ENCODE measurements around the gene RPL35A.
A peak's percentile ranks its signal among the peaks of the same experiment; 100 is the strongest.
"Not testable (repeated sequence)": the region's sequence is repeated elsewhere in the genome, so short reads cannot be mapped to it uniquely, and the experiment has no call there.

The RPL35A gene

DNA sequence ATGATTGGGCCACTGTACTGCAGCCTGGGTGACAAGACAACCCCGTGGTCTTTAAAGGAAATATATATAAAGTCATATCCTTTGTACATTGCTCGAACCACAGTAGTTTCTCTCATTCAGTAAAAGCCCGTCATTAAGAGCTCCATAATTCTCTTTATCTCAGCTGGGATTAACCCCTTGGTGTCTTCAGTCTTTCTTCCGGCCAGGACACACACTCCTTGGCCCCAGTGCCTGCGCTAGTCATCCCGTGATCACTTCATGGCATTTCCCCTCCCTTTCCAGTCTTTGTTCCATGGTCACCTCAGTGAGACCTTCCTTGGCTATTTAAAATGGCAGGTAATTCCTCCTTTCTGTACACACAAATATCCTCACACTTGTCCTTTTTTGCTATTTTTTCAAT, 3.3 kb downstream of the RPL35A start:
- no peak for DNase-seq

DNA sequence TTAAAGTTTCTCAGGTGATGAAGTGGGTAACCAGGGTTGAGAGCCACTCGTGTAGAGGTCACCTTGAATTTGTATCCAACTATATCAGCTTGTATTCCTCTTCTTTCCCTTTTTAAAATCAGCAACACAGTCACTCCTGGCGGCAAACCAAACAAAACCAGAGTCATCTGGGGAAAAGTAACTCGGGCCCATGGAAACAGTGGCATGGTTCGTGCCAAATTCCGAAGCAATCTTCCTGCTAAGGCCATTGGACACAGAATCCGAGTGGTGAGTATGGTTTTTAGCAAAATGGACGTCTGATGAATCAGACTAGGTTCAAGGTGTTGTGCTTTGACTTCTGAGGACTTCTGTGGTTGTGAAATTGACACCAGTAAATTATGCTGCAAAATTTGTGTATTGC, 3.9 kb downstream of the RPL35A start:
- no peak for DNase-seq

DNA sequence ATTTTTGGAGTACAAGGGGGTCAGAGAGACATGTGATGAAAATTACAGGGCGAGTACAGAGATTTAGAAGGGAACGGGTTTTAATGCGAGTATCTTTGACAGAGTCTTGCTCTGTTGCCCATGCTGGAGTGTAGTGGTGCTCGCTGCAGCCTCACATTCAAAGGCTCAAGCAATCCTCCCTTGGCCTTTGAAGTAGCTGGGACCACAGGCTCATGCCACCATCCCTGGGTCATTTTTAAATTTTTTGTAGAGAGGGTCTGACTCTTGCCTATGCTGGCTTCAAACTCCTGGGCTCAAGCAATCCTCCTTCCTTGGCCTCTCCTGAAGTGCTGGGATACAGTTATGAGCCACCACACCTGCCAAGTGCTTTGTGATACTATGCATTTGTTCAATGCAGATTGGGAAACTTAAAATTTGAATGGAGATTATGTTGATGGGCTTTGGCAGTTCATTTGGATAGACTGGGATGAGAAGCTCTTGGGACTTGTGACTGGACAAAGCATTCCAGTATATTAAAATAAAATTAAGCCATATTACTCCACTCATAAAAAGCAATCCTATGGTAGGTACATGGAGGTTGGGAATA, 6.0 kb downstream of the RPL35A start:
- no peak for DNase-seq

DNA sequence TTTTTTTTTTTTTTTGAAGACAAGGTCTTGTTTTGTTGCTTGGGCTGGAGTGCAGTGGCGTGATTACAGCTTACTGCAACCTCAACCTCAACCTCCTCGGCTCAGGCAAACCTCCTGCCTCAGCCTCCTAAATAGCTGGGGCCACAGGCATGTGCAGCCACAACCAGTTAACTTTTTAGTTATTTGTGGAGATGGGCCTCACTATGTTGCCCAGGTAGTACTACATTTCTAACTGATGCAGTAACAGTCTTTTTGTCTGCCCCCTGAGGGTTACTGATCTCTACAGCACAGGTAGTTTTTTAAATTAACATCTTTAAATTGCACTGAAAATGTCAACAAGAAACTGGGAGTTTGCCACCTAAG, 6.6 kb downstream of the RPL35A start:
- DNase-seq = no peak

DNA sequence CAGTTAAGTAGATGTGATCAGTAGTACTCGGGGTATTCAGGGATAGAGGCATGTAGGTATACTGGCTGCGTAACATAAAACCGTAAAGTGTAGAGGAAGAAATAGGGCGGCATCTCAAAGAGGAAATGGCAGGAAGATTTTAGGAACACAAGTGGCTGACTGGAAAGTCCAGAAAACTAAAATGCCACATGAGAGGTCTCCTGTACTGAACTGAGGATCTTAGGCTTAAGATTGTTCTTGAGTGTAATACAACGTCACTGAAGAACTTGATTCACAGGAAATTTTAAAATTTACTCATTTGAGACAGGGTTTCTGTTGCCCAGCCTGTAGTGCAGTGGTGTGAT, 7.8 kb downstream of the RPL35A start:
- DNase-seq = peak in 1 of 2 experiments; percentile 41

DNA sequence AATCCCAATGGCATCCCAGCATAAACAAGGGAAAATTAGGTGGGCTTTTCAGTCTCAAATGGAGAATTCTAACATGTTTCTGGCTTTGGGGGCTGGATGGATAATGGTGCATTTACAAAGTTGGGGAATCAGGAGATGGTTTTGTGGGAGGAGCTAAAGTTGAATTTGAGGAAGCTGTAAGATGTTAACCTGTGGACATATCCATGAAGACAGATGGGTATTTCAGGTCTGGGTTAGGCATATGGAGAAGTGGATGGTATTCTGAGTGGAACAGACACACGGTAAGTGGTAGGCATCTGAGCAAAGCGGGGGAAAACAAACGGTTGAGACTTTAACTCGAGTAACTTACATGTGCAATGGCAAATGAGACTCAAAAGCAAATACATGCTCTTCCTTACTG, 8.4 kb downstream of the RPL35A start:
- peak in 1 of 2 experiments; percentile 33 for DNase-seq

DNA sequence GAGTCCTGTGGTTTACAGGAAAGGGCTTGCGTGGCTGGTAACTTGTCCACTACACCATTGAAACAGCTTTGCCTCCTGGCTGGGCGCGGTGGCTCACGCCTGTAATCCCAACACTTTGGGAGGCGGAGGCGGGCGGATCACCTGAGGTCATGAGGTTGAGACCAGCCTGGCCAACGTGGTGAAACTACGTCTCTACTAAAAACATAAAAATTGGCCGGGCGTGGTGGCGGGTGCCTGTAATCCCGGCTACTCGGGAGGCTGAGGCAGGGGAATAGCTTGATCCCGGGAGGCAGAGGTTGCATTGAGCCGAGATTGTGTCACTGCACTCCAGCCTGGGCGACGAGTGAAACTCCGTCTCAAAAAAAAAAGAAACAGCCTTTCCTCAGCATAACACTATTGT, 8.9 kb downstream of the RPL35A start:
- DNase-seq = not testable (repeated sequence)

DNA sequence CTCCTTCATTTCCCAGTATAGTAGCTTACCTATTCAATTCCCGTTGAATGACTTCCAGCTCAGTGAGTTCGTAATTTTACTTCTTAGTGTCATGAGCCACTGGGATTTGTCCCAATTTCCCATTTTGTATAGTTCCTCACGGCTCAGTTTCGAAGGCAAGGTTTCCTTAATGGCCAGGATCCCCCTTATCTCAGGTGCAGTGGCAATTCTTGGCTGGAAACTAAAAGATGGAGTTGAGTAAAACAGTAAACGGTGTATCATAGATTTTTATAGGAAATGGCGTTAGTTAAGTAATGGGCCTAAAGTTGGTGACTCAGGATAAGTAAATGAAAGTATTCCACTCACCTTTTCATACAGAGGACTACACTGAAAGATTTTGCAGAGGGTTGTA, 9.5 kb downstream of the RPL35A start:
- no peak for DNase-seq

DNA sequence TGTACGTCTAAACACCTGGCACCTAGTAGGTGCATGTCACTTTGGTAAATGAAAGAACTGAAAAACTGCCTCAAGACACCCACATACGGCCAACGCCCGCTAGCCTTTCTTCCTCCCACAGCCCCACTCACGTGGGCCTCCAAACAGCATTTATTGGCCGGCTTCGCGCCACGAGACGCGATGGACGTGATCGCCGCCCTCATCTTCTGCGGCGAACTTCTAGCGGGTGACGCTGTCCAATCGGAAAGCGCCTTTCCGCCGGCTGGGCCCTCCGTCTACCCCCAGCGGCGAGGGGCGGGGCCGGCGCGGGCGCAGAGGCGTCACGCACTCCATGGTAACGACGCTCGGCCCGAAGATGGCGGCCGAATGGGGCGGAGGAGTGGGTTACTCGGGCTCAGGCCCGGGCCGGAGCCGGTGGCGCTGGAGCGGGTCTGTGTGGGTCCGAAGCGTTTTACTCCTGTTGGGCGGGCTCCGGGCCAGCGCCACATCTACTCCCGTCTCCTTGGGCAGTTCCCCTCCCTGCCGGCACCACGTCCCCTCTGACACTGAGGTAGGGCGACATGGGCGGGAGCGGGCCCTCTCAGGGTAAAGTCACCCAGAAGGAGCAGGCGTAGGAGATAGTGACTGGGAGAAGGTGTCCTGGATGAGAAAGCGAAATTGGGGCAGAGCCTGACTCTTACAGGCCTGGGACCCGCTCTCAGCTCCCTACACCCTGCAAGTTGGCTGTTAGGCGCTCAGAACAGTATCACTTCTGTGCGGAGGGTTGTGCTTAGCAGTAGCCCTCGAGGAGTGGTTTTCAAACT, 10.1 kb downstream of the RPL35A start, which contains the start of gene LMLN:
Gene LMLN (plus strand): TSS at position 327 of the 803 bp plus-strand sequence. CDS start 29 bp downstream, at position 356.
- peak; percentile 92 to 94 for DNase-seq

DNA sequence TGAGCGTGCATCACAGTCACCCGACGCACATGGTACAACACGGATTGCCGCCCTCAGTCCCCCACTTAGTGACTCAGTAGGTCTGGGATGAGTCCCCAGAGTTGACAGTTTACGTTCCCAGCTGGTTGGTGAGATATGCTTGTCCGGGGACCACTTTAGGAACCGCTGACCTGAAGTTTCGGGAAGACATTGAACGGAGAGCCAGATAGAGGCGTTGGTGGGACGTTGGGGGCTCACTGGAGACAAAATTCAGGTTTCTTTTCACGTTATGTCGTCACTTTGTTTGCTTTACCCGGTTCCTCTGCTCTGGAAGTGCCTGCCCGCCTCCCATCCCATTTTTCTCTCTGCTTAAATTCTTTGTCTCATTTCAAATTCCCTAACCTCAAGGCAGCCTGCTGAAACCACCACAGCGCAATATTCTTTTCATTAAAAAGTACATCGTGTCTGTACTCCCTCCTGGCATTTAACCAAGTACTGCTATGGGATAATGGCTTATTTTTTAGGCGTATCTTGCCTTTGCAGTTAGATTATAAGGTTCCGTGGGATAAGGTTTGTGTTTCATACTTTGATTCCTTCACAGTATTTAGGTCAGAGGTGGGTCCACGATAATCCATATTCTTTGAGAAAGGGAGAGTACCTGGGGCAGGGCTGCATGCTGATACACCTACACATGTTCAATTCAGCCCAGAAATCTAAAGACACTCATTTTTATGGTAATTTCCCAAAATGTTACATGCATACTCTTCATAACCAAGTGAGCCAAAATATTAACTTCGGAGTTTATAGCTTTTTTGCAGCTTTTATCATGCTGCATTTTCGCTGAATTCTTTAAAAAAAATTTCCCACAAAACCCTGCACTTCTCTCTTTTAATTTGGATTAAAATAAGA, 10.9 kb downstream of the RPL35A start:
- no peak for DNase-seq

DNA sequence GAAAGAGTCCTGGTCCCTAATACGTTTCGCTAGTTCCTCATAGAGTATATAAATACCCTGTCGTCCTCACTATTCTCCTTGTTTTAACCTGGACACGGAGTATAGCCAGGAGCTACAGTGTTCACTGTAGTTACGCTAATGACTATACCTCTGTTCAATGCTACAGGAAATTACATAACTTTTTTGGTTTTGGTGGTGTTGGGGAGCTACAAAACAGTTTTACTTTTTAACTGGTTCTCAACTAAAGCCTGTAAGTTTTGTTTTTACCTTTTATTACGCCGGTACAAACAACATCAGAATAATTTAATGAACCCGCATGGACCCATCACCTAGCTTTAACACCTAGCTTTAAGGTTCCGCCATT, 11.6 kb downstream of the RPL35A start:
- peak; percentile 18 to 23 for DNase-seq

DNA sequence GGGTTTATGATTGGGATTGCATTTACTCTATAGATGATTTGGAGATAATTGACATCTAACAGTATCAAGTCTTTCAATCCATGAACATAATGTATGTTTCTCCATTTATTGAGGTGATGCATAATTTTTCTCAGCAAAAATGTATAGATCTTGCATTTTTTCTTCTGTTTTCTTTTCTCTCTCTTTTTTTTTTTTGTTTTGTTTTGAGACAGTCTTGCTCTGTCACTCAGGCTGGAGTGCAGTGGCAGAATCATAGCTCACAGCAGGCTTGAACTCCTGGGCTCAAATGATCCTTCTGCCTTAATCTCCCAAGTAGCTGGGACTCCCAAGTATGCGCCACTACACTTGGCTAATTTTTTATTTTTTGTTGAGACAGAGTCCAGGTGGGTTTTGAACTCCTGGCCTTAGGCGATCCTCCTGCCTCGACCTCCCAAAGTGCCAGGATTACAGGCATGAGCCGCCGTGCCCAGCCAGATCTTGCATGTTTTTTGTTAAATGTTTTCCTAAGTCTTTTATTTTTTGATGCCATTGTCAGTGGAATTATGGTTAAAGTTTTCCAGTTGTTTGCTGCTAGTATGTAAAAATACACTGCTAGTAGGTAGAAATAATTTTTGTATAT, 13.1 kb downstream of the RPL35A start:
- DNase-seq = no peak

DNA sequence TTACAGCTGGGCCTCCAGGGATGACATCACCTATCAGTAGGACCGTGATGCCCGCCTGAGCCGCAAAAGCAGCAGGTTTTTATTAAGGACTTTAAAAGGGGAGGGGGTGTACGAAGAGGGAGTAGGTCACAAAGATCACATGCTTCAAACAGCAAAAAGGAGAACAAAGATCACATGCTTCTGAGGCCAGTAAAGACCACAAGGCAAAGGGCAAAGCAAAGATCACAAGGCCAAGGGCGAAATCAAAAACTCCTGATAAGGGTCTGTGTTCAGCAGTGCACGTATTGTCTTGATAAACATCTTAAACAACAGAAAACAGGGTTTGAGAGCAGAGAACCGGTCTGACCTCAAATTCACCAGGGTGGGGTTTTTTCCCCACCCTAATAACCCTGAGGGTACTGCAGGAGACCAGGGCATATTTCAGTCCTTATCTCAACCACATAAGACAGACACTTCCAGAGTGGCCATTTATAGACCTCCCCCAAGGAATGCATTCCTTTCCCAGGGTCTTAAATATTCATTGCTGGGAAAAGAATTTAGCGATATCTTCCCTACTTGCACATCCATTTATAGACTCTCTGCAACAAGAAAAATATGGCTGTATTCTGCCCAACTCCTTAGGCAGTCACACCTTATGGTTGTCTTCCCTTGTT, 17.5 kb downstream of the RPL35A start:
- not testable (repeated sequence) for DNase-seq

DNA sequence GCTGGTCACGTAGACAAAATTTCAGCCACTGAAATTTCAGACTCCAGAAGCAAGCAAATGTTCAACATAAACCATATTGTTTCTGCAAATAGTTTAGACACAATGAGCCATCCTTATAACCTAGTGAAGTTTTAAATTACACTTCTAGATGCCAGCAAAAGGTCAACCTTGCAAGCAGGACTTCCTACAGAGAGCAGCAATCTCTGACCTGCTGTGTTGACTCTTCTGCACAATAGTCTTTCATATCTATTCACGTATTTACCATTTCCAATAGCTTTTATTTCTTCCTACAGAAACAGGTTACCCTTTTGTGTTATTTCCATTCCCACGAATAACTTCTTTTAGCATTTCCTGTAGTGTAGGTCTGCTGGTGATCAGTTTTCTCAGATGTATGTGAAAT, 20.6 kb downstream of the RPL35A start:
- no peak for DNase-seq

DNA sequence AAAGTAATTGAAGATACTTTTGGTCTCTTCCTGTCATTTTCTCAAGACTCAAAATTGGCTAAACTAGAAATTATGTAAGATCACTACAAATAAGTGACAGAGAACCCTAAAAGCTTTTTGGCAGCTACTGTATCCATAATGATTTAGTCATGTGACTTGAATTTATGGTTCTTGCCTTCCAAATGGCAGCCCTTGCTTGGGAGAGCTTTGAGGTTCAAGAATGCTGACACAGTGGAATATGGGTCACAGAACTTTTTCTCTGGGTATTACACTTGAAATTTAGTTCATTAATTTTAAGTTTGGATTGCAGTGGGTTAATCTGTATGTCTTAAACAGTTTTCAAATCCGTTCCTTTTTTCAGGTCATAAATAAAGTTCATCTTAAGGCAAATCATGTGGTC, 24.0 kb downstream of the RPL35A start:
- no peak for DNase-seq

DNA sequence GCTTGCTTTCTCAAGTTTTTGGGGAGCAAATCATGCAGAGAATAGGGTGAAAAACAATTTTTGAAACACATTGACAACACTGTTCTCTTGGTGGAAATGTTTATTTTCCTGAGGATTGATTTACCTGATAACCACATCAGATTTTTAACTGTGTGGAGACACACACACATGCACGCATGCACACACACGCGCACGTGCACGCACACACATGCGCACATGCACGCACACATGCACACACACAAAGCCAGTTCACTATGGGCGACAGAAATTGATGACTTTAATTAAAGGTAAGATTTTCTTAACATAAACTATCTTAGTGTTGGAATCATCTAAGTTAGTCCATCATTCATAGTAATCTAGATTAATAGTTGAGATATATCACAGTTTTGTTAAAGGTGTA, 25.3 kb downstream of the RPL35A start:
- no peak for DNase-seq

DNA sequence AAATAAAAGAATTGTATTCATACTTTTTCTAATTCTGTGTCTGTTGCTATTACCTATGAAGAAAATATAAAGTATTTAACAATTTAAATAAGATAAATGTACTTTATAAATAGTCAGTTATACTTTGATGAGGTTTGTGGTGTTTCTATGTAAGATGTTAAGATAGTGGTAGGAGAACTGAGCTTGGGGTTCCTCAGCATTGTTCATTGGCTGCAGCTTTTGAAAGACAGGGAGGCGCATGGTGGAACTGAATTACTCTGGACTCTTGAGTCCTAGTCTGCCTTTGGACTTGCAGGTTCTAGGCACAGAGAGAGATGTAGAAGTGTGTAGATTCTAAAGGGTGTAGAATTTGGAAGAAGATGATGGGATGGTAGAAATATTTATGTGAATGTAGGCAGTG, 33.1 kb downstream of the RPL35A start:
- DNase-seq = no peak

DNA sequence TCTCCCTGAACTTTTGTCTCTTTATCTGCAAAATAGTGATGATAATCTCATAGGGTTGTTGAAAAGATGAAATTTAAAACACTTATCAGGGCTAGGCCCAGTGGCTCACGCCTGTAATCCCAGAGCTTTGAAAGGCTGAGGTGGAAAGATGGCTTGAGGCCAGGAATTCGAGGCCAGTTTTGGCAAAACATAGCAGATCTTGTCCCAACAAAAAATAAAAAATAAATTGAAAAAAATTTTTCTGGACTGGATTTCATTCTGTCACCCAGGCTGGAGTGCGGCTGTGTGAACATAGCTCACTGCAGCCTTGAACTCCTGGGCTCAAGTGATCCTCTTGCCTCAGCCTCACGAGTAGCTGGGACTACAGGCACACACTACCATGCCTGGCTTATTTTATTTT, 39.7 kb downstream of the RPL35A start:
- no peak for DNase-seq

DNA sequence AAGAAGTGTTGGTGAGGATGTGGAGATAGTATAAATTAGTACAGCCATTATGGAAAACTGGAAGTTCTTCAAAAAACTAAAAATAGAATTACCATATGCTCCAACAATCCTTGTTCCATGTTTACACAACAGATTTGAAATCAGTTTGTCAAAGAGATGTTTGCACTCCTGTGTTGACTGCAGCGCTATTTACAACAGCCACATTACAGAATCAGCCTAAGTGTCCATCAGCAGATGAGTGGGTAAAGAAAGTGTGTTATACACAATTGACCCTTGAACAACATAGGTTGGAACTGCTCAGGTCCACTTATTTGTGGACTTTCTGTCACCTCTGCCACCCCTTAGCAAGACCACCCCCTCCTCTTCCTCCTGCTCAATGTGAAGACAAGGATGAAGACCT, 44.7 kb downstream of the RPL35A start:
- DNase-seq = no peak

DNA sequence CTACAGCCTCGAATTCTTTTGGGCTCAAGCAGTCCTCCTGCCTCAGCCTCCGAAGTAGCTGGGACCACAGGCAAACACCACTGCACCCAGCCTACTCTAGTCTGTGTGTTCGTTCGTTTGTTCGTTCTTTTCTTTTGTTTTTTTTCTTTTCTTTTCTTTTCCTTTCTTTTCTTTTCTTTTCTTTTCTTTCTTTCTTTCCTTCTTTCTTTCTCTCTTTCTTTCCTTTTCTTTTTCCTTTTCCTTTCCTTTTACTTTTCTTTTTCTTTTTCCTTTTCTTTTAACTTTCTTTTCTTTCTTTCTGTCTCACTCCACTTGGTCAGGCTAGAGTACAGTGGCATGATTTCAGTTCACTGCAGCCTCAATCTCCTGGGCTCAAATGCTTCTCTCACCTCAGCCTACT, 46.9 kb downstream of the RPL35A start:
- no peak for DNase-seq

DNA sequence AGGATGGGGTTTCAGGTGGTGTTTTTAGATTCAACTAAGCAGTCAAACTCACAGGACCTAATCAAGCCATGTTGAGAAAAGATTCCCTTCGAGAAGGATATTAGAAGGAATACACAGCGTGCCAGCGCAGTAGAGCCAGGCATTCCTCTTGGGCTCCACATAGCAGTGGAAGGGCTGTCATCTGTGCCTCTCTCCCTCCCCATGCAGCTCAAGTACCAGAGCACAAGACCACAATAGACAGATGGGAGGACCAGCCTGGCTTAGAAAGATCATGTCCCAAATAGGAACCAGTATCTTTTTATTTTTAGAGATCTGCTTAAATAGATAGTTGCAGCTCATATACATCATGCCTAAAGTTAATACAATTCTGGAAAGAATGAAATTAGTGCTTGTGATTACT, 47.9 kb downstream of the RPL35A start:
- DNase-seq = no peak
